Stimulated activated CD8-positive, alpha-beta memory T cell treated with anti-CD3 and anti-CD28 coated beads, Interleukin-7, amount 100 ng/mL, for 24 hours (primary cell): ENCODE results near the gene RDH8.

Source experiments
- DNase-seq: peaks from one replicate; pipeline ENCODE4 v3.0.0-alpha.2; 2020; ENCODE audit warnings: low read depth

Gene RDH8

DNA sequence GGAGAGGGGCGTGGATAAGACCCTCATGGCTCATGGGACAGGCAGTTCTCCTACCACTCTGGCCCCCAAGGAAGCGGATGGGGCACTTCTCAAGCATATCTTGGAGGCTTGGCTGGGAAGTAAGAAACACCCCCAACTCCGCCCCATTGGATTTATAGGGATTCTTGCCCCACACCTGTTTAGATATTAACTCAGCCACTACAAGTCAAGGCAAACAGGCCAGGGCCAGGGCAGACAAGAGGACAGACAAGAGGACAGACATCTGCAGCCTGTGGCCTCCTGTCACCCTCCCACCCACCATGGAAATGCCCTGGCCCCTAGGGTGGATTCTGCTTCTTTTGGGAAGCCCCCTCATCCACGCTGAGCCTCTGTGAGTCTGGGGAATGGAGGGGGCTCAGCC is 24.1 kb downstream of the RDH8 start:
- DNase-seq = no peak

DNA sequence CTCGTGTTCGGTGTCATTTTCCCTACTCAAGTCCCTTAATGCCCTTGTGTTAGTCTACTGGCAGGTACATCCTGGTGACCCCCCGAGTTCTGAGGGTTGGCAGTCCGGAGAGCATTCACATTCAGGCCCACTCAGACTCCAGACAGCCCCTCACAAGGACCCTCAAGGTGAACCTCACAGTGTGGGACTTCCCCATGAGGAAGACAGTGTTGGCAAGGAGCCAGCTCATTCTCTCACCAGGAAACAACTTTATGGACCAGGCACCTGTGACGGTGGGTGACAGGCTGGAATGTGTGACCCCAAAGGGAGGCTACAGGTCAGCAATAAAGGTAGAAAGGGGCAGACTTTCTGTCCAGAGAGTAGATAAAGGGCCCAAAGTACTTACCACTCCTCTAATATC is 24.5 kb downstream of the RDH8 start:
- no peak for DNase-seq

DNA sequence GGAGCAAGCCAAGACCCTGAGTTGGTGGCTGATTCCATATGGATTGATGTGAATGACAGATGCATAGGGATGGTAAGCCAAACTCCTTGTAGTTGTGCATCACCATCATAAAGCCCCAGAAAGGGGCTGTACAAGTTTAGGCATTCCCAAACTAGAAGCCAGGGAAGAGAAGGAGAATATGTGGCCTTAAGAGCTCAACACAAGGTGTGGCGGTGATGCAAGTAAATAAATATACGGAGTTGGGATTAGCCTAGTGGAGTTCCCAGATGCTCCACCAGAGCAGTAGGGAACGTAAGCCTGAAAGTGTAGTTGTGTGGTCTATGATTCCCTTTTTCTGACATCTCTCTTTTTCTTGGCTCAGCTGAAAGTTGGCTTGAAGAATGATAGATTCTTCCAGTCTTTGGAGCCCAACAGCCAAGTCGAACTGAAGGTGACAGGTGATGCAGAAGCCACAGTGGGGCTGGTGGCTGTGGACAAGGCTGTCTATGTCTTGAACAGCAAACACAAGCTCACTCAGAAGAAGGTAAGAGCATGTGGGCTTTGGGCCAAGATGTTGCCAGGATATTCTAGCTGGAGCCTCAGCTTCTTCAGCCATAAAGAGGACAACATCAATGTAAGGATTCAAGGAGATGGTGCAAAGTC is 30.1 kb downstream of the RDH8 start:
- no peak for DNase-seq

DNA sequence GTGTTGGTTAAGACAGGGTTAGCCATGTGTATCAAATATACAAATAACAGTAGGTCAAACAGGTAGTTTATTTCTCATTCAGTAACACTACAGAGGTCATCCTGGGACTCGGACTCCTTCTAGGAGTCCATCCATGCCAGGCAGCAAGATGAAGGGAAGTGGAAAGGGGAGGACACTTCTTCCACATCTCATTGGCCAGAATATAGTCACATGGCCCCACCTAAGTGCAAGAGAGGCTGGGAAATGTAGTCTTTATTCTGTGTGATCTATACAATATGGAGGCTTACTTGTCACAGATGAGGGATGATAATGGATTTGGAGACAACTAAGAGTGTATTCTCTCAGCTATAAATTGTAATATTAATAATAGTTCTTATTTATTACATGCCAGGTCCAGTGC is 31.1 kb downstream of the RDH8 start:
- DNase-seq = no peak

DNA sequence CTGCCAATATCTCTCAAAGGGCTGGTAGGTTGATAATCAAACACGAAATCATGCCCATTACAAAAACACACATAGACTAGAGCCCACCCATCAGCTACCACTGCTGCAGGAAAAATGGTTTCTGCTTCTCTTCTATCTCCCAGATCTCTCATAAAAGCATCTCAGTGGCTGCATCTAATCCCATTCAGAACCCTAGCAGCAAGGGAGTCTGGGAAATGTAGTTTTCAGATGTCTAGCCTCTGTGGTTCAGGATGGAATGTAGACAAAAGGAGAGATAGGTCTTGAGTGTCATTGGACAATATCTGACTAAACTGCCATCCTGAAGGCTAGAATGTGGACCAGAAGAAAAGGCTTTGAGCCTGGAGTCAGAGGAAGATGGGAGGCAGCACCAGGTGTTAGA is 32.1 kb downstream of the RDH8 start:
- no peak for DNase-seq

DNA sequence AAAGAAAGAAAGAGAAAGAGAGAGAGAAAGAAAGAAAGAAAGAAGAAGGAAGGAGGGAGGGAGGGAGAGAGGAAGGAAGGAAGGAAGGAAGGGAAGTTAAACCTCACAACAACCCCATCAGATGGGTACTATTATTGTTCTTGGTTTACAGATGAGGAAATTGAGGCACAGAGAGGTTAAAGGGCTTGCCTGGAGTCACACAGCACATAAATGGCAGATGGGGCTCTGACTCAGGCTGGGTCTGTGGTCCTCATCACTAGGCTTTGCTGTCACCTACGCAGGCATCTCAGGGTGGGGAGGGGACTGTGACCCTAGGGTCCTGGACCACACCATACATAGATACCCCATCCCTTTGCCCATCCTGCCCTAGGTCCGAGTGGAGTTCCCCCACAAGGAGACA is 36.3 kb downstream of the RDH8 start:
- DNase-seq = no peak

DNA sequence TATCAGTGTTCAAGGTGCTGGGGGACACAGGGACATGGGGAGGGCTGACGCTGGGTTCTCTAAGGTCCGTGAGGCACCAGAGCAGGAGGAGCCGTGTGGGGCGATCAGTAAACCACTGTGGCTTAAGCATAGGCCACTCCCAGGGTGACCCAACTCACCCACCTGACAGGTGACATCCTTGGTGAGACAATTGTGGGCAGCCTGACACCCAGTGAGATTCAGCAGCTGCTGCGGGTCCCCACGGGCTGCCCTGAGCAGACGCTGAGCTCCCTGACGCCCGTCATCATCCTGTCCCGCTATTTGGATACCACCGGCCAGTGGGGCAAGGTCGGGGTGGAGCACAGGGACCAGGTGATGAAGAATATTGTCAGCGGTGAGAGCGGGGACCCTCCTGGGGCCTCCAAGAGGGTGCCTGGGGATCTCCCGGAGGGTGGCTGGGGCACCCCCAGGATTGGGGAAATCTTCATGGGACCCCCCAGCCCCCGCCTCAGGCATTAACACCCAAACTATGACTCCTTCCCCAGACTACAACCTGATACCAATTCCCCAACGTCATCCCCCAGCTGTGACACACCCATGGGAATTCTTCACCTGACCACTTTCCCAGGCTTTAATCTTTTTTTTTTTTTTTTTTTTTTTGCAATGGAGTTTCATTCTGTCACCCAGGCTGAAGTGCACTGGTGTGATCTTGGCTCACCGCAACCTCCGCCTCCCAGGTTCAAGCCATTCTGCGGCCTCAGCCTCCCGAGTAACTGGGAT is 39.5 kb downstream of the RDH8 start:
- DNase-seq = no peak

DNA sequence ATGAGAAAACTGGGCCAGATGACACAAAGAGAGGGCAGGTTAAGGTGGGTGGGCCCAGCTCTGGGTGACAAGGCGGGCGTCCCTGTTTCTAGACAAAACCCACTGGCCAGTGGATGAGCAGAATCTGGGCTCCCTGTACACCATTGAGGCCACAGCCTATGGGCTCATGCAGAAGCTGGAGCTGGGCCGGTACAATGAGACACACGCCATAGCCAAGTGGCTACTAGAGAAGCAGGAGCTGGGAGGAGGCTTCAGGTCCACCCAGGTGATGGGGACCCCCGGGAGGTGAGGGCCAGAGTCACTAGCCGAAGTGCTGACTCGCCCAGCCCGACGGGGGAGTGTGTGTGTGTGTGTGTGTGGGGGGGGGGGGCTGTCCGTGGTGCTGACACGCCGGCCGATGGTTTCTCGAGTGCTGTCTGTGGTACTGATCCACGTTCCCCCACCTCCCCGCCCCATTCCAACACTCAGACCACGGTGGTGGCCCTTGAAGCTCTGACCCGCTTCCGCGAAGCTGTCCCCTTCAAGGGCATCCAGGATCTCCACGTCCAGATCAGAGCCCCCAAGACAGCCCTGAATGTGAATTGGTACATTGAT is 48.5 kb downstream of the RDH8 start:
- DNase-seq = no peak

DNA sequence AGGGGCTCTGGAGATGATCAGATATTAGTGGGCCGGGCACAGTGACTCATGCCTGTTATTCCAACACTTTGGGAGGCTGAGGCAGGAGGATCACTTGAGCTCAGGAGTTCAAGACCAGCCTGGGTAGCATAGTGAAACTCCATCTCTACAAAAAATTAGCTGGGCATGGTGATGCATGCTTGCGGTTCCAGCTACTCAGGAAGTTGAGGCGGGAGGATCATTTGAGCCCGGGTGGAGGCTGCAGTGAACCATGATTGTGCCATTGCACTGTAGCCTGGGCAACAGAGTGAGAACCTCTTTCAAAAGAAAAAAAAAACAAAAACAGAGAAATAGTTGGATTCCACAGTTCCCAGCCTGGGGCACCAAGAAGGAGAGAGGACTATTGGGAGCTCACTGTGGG is 54.9 kb downstream of the RDH8 start:
- DNase-seq = no peak

DNA sequence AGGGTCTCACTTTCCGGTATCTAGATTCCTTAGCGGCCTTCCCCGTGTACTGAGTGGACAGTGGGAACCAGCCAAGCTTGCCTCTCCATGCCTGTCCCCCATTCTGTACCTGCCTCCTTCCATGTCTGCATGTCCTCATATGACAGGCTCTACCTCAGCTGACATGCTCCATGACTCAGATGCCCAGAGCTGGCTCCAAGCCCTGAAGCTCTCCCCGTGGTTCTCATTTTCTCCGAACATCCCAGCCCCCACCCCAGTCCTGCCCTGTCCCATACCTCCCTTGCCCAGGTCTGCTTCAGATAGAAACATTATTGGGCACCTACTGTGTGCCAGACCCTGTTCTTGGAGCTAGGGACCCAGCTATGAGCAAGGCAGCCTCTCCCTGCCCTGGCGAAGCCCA is 55.8 kb downstream of the RDH8 start:
- DNase-seq = no peak

DNA sequence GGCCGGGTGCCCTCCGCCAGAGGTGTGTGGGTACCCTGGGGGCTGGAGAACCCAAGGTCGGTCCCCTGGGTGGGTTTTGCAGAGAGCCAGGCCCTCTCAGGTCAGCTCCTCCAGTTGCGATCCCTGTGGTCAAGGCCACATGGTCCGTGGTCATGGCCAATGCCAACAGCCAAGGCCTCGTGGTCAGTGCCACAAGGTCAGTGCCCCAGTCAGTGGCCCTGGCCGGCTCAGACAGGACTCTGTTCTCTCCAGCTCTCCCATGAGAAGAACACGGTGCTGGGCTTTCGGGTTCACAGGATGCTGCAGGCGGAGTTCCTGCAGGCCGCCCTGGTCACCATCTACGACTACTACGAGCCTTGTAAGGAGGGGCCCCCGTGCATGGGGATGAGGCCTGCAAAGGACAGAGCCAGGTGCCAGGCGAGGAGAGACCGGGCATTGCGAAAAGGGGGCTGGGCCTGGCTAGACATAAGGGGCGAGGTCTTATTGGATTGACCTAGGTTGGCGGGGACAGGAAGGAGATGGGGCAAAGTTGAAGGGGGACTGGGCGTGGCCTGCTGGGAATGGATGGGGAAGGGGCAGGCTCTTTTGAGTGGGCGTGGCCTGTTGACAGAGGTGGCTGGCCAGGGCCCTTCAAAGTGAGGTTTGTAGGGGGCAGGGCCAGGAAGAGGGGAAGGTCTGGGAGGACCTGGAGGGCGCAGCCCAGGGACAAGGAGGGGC is 57.6 kb downstream of the RDH8 start:
- no peak for DNase-seq
